NCI-H1105 treated with DMSO at 0.1 percent for 48 hours (cell line): ENCODE measurements around the gene MSANTD1.

Experiments
- DNase-seq: peaks from one replicate; lab custom pipeline; 2025; lab: John Stamatoyannopoulos, UW

Gene MSANTD1

GRCh38 chr4:3248178-3248480, 830 bp upstream of the MSANTD1 start:
- DNase-seq = no peak

GRCh38 chr4:3249711-3250437, 915 bp downstream of the MSANTD1 start:
- DNase-seq = no peak

- DNase-seq = no peak
Observed at GRCh38 chr4:3250438-3250955, 1.5 kb downstream of the MSANTD1 start.

GRCh38 chr4:3250956-3251690, 2.2 kb downstream of the MSANTD1 start:
- no peak for DNase-seq

GRCh38 chr4:3251691-3252479, 2.9 kb downstream of the MSANTD1 start:
- no peak for DNase-seq

- no peak for DNase-seq
Observed at GRCh38 chr4:3252480-3252828, 3.5 kb downstream of the MSANTD1 start.

- DNase-seq = no peak
Observed at GRCh38 chr4:3252831-3253641, 4.1 kb downstream of the MSANTD1 start.

GRCh38 chr4:3253808-3254207, 4.8 kb downstream of the MSANTD1 start:
- no peak for DNase-seq

GRCh38 chr4:3254302-3255131, 5.6 kb downstream of the MSANTD1 start:
- DNase-seq = no peak

- no peak for DNase-seq
Observed at GRCh38 chr4:3255611-3256186, 6.7 kb downstream of the MSANTD1 start.

- no peak for DNase-seq
Observed at GRCh38 chr4:3256230-3257102, 7.5 kb downstream of the MSANTD1 start.

- peak; percentile 59 for DNase-seq
Observed at GRCh38 chr4:3257103-3257555, 8.2 kb downstream of the MSANTD1 start.

GRCh38 chr4:3257556-3258482, 8.9 kb downstream of the MSANTD1 start:
- DNase-seq = no peak

- no peak for DNase-seq
Observed at GRCh38 chr4:3261411-3262207, 12.7 kb downstream of the MSANTD1 start.

GRCh38 chr4:3262208-3263052, 13.5 kb downstream of the MSANTD1 start:
- DNase-seq = no peak

- no peak for DNase-seq
Observed at GRCh38 chr4:3263053-3263875, 14.3 kb downstream of the MSANTD1 start.
